GM19035 (cell line): ENCODE data around the gene EML6.

ENCODE experiments used
- ATAC-seq: cut with Tn5 transposase; IDR thresholded peaks from one replicate; pipeline ENCODE4 v1.9.1; 2021; ENCODE audit not compliant: unreplicated experiment

The EML6 gene

DNA sequence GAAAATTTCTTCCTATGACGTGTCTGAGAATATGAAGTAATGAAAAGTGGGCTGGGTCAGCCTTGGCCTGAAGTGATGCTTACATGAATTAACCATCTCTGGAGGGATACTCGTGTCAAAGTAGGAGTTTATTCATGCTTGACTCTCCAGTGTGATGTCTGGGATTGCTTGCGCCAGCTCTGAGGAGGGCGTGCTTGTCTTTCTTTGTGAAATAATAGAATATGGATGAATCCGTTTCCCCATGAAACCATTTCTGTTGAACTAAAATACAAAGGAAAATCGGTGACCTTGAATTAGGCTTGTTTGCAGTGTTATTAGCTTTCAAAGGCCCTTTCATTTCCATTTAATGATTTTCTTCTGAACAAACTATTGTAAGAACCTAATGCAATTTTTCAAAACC, 77.9 kb downstream of the EML6 start:
- no peak for ATAC-seq

DNA sequence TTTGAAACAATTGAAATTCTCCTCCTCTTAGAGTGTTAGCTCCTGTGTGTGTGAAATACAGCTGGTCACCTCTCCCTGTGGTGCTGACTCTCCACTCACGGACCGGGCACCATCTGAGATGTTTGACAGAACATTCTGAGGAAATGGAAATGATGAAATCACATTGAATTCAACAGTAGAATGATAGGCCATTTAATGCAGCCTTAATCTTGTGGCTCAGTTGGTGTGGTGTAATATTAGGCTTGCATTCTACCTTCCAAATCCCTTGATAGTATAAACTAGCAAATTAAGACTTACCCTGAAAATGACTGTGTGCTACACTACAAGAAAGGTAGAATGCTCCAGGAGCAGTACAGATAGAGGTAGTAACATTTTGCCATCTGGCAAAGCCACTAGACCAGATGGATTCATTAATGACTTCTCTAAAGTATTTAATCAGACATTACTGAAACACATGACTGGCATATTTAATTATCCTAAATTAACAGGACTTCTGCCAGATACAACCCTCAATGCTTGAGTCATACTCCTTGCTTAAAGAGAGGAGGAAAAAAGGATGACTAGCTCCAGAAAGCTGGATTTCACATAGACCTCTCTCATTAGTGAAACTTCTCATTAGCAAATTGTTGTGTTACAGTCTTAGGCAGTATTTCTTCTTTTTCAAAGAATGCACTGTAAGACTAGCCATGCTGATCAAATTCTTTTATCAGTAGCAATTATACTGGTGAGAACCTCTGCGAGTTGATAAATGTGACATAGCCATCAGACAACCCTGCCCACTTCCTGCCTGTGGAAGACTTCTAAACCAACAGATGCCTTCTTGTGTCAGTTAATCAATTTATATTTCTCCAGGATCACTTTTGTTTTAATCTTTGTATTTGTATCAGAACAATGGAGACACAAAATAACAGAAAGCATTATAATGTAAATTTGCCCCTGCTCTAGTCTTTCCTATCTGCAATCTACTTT, 80.6 kb downstream of the EML6 start:
- no peak for ATAC-seq

DNA sequence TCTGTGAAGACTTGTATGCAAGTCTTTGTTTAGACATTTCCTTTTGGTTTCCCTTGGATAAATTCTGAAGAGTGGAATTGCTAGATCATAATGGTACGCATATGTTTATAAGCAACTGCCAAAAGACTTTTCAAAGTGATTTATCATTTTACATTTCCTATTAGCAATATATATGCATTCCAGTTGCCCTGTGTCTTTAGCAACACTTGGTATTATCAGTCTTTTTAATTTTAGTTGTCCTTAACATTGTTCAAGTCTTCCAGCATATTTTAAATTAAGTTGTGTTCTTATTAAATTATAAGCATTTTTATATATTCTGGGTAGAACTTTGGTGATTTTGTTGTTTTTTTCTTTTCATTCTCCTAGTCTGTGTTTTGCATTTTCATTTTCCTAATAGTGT, 81.8 kb downstream of the EML6 start:
- ATAC-seq = no peak

DNA sequence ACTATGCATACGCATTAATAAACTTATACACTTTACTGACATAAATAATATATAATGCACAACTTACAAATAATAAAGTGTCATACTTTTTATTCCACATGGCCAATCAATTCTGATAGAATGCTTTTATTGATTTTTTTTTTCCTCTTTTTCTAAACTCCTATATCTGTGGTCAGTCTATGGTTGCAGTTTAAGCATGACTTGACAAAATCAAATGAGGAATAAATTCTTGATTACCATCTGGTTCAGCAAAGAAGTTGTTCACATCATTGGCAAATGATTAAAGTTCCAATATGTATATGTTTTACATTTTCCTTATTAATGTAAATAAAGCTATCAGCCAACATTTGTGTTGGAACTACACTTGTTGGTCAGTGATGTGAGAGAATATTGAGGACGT, 83.5 kb downstream of the EML6 start:
- no peak for ATAC-seq

DNA sequence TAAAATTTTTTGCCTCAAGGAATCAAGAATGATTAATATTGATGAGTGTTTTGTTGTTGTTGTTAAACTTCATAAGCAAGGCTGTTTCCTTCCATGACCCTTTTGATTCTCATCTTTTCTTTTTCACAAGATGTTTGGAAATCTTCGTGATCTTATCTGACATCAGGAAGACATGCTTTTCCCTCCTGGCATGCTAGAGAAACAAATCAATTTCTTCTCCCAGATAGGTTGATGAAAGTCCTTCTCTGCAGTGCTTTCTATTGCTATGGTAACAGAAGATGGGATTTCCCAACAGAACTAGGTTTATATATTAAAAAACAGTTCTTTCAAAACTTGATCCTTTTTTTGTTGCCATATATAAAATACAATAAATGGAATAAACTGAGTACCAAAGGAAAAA, 85.2 kb downstream of the EML6 start:
- no peak for ATAC-seq

DNA sequence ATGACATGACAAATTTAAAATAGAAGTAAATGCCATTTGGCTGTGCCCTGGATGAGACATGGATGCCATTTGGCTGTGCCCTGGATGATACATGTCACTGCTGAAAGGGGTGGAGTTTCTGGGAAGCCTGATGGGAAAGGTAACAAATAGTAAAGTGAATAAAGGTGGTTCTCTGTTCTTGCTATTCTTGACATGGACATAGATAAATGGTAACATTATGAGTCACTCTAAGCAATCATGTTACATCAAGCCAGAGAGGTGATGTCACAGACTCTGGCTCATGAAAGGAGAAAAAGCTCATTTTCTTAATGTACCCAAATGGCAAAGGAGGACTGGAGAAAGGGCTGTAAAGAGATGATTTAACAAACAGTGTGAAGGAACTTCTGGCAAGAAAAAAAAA, 86.4 kb downstream of the EML6 start:
- ATAC-seq = no peak

DNA sequence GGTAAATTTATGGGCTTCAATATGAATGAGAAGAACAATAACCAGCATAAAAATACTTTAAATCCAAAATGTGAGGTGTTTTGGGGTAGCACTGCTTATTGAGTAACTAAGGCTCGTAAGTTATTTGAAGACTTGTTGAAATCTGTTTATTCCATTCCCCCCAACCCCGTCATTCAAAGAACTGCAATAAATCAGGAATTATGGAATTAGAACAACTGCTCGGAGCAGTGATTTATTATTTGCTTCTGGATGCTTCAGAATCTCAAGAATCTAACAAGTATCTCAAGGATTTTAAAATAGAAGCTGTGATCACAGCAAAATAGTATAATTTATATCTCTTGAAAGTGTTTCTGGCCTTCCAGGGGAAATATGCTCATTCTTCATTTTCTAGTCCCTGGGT, 86.8 kb downstream of the EML6 start:
- ATAC-seq = no peak

DNA sequence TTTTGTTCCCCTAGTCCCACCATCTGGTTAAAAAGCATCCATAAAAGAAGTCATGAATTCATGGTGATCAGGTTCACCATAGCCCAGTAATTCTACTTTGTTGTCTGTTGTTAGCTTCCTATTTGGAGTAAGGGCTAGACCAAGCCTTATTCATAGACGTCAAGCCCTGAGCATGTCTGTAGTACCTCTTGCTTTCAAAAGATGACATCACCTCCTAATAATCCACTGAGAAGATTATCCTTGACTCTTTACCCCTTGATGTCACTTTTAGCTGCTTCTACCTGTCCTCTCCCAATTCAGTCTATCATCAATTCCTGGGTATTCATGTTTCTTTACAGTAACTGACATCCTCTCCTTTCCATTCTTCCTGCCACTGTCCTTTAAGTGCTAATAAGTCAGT, 90.1 kb downstream of the EML6 start:
- ATAC-seq = no peak

DNA sequence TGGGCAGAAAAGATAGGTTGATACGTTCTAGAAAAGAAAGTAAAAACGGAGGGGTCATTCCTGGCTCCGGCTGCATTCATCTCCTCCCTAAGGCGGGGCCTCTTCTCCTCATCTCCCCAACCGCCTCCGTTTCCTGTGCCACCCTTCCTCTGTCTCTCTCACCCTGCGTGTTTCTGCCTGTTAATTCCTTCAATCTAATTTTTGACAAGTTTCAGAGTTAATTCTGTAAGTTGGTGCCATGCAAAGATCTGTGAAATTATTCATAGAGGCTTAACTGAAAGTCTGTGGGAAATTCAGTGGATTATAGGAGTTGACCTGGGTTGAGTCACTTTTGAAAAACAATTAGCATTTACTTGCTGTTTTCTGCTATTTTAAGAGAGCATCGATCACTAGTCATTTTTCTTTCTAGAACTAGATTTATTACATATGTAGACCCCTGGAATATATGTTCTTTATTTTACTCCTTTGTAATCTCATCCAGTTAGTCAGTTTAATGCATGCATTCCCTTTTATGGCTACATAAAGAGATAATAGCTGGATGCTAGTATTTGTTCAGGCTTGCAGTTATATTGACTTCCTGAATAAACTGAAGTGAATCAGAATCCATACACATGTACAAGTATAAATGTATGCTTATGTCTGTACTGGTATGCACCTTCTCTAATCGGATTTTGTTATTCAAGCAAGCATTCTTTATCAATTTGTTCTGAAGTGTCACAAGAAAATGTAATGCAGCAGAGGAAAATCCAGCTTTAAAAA, 91.1 kb downstream of the EML6 start:
- ATAC-seq = no peak

DNA sequence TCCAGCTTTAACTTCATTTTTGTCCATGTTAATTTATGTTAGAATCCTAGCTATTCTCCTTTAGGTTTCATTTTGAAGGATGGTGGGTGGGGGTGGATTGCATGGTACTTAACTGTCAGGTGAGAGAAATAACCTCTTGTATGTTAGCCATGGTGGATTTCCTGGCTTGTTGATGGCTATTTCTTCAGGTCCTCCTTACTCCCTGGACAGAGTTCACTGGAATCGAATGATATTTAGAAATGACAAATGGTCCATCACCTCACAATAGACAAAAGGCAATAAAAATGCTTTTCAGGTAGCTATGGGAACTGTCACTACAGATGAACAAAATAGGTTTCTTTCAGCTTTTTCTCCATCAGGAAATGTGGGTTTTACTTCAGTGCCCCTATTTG, 91.7 kb downstream of the EML6 start:
- no peak for ATAC-seq

DNA sequence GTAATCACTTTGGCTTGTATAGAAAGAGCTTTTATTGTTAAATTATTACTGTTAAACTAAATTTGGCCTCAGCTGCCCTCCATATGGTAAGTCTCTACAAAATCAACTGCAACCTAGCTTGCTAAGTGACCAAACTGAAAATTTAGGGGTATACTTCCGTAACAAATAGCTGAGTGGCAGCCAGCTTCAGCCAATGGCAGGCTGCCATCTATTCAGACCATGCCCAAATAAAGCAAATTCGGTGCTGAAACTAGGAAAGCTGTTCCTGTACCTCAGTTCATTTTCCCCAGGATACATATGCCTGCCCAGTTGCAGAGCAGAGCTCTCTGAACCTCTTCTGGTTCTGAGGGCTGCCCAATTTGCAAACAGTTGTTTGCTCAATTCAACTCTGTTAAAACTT, 94.8 kb downstream of the EML6 start:
- no peak for ATAC-seq

DNA sequence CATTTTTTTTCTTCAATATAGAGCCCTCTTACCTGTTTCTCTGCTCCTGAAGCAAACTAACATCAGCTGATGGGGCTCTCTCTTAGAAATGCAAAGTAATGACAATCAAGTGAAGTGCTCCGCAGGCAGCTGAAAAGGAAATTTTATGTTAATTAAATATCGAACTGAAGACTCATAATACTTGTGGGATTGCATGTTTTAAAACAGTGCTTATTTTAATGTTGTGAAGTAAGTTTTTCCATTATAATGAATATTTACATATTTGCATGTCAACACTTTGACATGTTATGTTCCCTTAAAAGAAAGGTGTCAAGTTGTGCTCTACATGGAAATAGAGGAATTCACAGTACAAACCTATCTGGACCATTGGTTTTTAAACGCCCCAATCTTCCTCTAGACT, 97.1 kb downstream of the EML6 start:
- ATAC-seq = no peak

DNA sequence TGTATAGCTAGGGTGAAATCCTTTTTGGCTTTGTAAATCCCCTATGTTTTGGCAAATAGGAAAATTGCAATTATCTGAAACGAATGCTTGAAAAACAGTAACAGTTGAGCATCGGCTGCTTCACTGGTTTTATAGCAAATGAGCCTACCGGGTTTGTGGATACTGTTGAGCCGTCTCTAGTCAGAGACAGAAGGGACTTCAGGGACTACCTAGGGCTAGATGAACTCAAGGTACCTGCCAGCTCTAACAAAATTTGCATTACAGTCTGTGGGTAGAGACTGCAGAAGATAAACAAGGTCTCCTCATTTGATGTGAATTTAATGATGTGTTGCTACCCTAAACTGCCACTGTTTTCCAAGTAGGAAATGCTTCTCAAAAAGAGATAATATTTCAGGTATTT, 101.1 kb downstream of the EML6 start:
- ATAC-seq = no peak

DNA sequence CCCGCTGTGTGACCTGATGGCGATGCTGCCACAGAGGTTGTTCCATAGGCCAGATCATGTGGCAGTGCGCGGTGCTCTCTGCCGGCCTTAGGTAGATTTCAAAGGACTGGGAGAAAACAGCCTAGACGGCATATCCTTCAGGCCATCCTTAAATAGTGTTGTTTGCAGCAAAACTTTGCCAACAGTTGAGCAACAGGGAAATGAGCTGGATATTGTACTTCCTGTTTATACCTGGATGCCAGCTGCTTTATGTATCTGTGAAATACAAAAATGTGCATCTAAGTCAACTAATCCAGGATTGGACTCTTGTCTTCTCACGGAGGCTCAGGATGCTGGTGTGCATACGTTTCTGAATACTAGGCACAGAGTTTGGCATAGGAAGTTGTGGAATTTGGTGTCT, 107.1 kb downstream of the EML6 start:
- no peak for ATAC-seq

DNA sequence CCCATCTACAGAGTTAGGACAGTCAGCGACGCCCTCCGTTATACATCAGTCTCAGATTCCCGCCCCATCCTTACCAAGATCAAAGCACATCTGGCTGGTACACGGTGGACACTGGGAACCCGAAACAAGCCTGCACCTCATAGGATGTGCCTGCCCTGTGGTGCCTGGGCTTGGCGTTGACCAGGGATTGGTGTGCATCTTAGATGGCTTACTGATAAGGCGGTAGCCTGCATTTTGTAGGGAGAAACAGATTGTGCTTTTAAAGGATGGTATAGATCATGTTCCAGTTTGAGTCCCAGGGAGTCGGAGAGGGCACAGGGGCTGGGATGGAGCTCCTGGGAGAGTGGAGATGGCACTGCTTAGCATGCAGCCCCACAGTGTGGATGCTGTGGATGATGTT, 108.0 kb downstream of the EML6 start:
- no peak for ATAC-seq

DNA sequence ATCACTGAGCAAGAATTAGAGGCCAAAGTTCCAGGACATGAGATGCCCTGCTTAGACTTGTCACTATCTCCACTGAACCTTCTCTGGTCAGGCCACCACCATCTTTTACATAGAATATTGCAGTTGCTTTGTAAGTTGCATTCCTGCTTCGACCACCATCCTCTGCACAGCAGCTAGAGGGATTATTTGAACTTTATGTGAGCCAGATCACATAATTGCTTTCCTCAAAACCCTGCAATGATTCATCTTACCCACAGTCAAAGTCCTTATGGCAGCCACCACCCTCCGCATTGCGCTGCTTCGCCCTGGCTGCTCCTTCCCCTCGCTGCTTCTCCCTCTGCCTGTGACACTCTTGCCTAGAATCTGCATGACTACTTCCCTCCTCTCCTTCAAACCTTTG, 111.3 kb downstream of the EML6 start:
- no peak for ATAC-seq

DNA sequence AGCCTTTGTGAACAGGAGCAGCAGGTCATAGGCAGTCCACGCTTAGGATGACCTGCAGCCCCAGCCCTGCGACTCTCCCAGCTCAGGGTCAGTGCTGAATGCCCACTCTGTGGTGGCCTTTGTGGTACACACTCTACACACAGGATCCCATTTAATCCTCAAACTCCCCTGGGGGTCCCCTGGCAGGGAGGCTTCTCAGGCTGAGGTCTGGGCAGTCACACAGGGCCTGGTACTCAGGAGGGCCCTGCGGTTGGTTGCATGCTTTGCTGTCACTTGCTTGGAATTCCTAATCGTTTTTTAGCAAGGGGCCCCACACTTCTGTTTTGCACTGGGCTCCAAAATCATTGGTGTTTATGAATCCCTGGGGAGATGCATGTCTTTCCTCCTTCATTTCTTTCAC, 113.0 kb downstream of the EML6 start:
- ATAC-seq = no peak

DNA sequence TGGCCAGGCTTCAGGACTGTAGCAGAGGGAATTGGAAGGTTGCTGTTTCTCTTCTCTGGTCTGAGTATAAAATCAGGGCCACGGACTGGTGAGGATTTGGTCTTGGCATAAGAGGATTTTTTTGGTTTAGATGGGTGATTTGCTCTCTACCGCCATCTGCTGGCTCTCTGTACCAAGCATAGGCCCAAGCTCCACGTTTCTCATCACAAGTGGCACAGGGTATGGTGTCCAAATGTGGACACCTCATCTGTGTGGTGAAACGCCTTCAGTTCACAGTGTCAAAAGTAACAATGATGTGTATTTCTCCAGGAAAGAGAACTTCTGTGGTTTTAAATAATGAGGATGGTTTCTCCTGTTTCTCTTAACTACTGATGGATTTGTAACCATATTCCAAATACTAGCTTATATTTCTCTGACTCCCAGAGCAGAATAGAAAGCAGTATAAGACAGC, 115.1 kb downstream of the EML6 start:
- peak; percentile 84 for ATAC-seq

DNA sequence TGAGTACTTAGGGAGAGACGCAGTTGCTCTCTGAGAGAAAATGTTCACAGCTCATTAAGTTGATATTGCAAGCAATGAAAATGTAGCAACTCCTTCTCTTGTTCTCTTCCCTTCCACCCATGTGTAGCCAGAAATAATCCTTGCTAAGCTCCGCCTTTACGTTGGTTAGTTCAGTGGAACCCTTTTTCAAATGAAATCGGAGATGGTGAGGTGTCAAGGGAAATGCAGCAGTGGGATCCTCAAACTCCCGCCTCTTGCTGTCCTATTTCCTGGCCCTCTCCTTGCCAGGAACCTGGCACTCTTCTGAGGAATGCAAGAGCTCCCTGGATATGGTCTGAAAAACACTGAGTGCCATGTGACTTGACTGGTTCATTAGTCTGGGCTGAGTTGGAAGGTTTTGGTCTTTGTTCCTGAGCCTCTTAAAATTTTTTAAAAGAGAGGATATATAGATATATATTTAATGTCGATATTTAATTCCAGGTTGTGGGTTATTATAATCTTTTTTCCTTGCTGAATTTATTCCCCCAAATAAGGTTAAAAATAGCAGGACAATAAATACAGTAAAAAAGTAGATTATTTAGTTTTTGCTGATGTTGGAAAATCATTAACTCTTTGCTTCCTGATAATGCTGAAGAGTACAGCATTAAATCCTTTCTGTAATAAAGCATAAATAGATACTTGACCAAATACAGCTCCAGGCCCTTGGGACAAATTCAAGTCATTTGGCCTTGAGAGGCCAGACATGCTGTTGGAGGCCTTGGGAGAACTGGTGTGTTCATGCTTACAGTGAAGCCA, 116.2 kb downstream of the EML6 start:
- ATAC-seq = no peak

DNA sequence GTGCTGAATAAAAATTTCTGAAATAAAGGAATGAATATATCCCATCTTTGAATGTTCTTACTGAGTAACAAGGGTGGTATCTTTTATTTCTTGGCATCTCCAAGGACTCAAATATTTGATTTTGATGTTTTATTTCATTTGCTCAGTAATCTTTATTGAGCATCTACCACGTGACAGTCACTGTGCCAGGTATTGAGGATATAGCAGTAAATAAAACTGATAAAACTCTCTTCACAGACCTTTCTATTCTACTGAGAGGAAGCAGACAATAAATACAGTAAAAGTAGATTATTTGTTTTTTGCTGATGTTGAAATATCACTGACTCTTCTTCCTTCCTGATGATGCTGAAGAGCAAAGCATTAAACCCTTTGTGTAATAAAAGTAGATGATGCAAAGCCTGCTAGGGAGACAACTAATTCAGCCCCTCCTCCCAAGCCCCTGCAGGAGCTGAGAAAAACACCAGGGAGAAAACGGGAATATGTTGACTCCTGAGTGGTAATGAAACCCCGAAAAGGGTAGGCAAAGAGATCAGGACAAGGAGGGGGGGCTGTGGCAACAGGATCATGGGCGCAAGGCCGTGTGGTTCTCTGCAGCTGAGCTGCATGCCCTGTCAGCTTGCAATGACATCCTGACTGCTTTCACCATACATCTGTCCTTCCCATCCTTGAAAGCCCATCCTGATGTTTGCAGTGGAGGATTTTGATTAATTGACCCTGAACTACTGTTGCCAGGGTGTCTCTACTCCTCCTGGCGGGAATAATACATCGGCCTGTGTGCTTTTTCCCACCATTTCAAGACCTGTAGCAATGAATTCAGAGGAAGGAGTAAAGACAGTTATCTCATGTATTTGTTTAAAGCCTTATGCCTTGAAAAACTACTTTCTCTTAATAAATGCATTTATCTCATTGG, 117.4 kb downstream of the EML6 start:
- ATAC-seq = no peak
